ENCODE data around the gene TPCN2.

The TPCN2 gene

DNA sequence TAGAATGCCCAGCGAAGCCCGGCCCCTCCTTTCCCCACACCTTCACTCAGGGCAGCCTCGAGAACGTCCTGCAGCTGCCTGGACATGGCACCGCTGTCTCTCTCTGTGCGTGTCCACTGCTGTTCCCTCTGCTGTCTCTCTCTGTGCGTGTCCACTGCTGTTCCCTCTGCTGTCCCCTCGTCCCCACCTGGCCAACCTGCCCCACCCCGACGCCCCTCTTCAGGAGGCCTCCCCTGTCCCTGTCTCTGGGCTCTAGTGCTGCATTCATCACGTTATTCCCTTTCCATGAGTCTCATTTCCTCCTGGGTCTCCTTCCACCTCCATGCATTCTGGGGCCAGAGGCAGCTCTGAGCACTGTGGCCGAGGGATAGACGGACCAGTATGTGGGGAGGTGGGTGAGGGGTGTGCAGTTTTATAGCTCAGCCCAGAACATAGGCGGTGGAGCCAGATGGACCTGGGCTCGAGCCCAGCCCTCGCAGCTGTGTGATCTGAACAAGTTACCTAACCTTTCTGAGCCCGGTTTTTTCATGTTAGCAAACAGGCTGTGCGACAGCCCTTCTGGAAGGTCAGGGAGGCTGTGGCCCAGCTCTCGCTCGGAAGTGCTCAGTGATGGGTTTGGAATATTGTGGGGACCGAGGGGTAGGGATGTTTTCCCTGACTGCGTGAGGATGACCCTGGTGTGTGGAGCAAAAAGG is 65.1 kb downstream of the TPCN2 start:
- no peaks in the 10 kb centered on the region for H3K36me3 ChIP-seq (ENCODE audit: low read length)
- H3K79me2 ChIP-seq (ENCODE audit: insufficient read depth, low read length): no peaks in the 10 kb centered on the region
- H3K4me3 ChIP-seq (ENCODE audit: insufficient read depth, low read length, poor library complexity, severe bottlenecking): no peak overlapping the region
- no peaks in the 10 kb centered on the region for H3K9me2 ChIP-seq (replicated peaks; ENCODE audit: insufficient read depth, low read length)
- H4K20me1 ChIP-seq (ENCODE audit: low read depth, low read length): no peaks in the 10 kb centered on the region
- no peak overlapping the region for H3K9ac ChIP-seq (ENCODE audit: low read length)
- H3K27me3 ChIP-seq (ENCODE audit: low read length): no peaks in the 10 kb centered on the region
- no peaks in the 10 kb centered on the region for H3K9me3 ChIP-seq (ENCODE audit: insufficient read depth, low read length)
- H3K4me2 ChIP-seq (ENCODE audit: low read depth, low read length, poor library complexity, severe bottlenecking): no peak overlapping the region
- H3F3A ChIP-seq (ENCODE audit: insufficient read depth): no peaks in the 10 kb centered on the region
- H3K27ac ChIP-seq (ENCODE audit: low read depth, low read length): no peak overlapping the region
- H2AFZ ChIP-seq (ENCODE audit: low read depth, low read length, severe bottlenecking): no peak overlapping the region
- TF ChIP-seq, protein P1, sequence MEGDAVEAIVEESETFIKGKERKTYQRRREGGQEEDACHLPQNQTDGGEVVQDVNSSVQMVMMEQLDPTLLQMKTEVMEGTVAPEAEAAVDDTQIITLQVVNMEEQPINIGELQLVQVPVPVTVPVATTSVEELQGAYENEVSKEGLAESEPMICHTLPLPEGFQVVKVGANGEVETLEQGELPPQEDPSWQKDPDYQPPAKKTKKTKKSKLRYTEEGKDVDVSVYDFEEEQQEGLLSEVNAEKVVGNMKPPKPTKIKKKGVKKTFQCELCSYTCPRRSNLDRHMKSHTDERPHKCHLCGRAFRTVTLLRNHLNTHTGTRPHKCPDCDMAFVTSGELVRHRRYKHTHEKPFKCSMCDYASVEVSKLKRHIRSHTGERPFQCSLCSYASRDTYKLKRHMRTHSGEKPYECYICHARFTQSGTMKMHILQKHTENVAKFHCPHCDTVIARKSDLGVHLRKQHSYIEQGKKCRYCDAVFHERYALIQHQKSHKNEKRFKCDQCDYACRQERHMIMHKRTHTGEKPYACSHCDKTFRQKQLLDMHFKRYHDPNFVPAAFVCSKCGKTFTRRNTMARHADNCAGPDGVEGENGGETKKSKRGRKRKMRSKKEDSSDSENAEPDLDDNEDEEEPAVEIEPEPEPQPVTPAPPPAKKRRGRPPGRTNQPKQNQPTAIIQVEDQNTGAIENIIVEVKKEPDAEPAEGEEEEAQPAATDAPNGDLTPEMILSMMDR (IDR thresholded peaks at IDR 0.05; ENCODE audit: insufficient read depth, low read length, poor library complexity, severe bottlenecking): no peak
- no peak for TF ChIP-seq EZH2phosphoT487 (conservative IDR thresholded peaks at IDR 0.05; ENCODE audit: low read length)

DNA sequence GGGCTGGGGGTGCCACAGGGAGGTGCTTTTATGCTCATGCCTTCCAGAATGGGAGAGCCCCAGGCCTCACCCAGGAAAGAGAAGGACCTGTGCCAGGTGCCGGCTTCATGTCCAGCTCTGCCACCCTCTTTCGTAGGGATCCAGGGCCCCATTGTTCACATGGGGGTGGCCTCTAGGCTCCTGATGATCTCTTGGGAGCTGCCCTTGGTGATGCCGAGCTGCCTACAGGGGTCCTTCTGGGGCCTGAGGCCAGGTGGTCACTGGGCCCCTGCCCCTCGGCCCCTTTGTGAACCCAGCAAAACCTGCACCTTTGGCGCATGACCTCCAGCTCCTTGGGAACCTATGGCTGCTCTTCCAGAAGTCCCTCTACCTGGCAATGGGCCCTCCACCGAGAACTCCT is 65.6 kb downstream of the TPCN2 start:
- Histone ChIP-seq H3K27me3 (ENCODE audit: low read length) (no peaks in the 10 kb centered on the region), H3K4me2 (ENCODE audit: low read depth, low read length, poor library complexity, severe bottlenecking) (no peak overlapping the region), H3K36me3 (ENCODE audit: low read length) (no peaks in the 10 kb centered on the region), H3K9ac (ENCODE audit: low read length) (no peak overlapping the region), H3K79me2 (ENCODE audit: insufficient read depth, low read length) (no peaks in the 10 kb centered on the region), H3F3A (ENCODE audit: insufficient read depth) (no peaks in the 10 kb centered on the region), H3K9me2 (replicated peaks; ENCODE audit: insufficient read depth, low read length) (no peaks in the 10 kb centered on the region), H2AFZ (ENCODE audit: low read depth, low read length, severe bottlenecking) (no peak overlapping the region), H3K27ac (ENCODE audit: low read depth, low read length) (no peak overlapping the region), H3K4me3 (ENCODE audit: insufficient read depth, low read length, poor library complexity, severe bottlenecking) (no peak overlapping the region), H4K20me1 (ENCODE audit: low read depth, low read length) (no peaks in the 10 kb centered on the region), H3K9me3 (ENCODE audit: insufficient read depth, low read length) (no peaks in the 10 kb centered on the region)
- TF ChIP-seq, protein P1 (IDR thresholded peaks at IDR 0.05; ENCODE audit: insufficient read depth, low read length, poor library complexity, severe bottlenecking): no peak
- no peak for TF ChIP-seq EZH2phosphoT487 (conservative IDR thresholded peaks at IDR 0.05; ENCODE audit: low read length)

DNA sequence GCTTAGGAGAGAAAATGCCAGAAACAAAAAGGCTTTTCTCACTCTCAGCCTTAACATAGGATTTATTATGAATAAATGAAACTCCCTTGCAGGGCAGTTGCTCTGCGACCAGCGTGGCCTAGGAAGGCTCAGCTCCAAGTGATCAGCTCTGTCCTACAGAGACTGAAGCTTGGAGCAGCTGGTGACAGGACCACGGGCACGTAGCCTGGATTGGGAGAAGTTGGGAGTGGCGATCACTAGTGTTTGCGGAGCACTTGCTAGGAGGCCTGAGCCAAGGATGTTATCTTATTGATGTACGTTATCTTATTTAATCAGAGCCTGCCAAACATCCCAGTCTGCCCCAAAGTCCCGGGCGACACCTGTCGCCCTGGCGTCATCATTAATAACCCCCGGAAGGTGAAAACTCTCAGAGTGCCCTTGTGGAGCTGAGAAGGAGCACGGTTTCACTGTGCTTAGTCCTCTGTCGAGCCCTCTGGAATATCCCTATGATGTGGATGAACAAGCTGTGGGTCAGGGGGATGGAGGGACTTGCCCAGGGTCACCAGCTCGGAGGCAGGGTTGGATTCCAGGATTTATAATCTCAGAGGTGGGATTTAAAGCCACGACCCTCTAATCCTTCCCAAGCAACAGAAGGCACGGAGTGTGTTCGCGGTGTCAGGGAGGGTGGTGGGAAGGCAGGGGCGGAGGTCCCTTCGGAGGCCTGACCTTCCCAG is 66.2 kb downstream of the TPCN2 start:
- no peak overlapping the region for H3K4me3 ChIP-seq (ENCODE audit: insufficient read depth, low read length, poor library complexity, severe bottlenecking)
- no peaks in the 10 kb centered on the region for H3K36me3 ChIP-seq (ENCODE audit: low read length)
- no peaks in the 10 kb centered on the region for H4K20me1 ChIP-seq (ENCODE audit: low read depth, low read length)
- no peak overlapping the region for H3K9ac ChIP-seq (ENCODE audit: low read length)
- TF ChIP-seq EZH2phosphoT487 (conservative IDR thresholded peaks at IDR 0.05; ENCODE audit: low read length): no peak
- TF ChIP-seq, protein P1 (IDR thresholded peaks at IDR 0.05; ENCODE audit: insufficient read depth, low read length, poor library complexity, severe bottlenecking): no peak
- no peaks in the 10 kb centered on the region for H3K9me3 ChIP-seq (ENCODE audit: insufficient read depth, low read length)
- no peak overlapping the region for H2AFZ ChIP-seq (ENCODE audit: low read depth, low read length, severe bottlenecking)
- H3K4me2 ChIP-seq (ENCODE audit: low read depth, low read length, poor library complexity, severe bottlenecking): no peak overlapping the region
- no peaks in the 10 kb centered on the region for H3K79me2 ChIP-seq (ENCODE audit: insufficient read depth, low read length)
- H3K27ac ChIP-seq (ENCODE audit: low read depth, low read length): no peak overlapping the region
- no peaks in the 10 kb centered on the region for H3K27me3 ChIP-seq (ENCODE audit: low read length)
- H3K9me2 ChIP-seq (replicated peaks; ENCODE audit: insufficient read depth, low read length): no peaks in the 10 kb centered on the region
- no peaks in the 10 kb centered on the region for H3F3A ChIP-seq (ENCODE audit: insufficient read depth)

Measured in SU-DHL-6 (cell line).